Upper lobe of left lung (tissue), 6 donors: ENCODE data around the gene DCPS. TPM values are rescaled to one million over a fixed set of nuclear protein-coding genes. Genes with fewer than 3 reads are reported as not detected.
A peak's percentile ranks its signal among the peaks of the same experiment; 100 is the strongest.

Experiments used
- ATAC-seq, 2 donors: fragments of 200-7000 bp; cut with Tn5 transposase; one replicate each; pipeline ENCODE4 v1.9.1; 2022; ENCODE audit warnings: mild to moderate bottlenecking in 2 of 2, moderate library complexity in 2 of 2; ENCODE audit not compliant: low FRiP score in 2 of 2
- DNase-seq, 2 donors: peaks; one replicate each; pipeline ENCODE4 v3.0.0-alpha.2; 2019 to 2020
- H3K27ac ChIP-seq, 4 donors: fragments of 200-600 bp; sonication (generic); one replicate each; pipeline ENCODE4 v1.5.1; 2016 to 2019
- H3K27me3 ChIP-seq, 4 donors: fragments of 200-600 bp; sonication (generic); one replicate each; pipeline ENCODE4 v1.5.1; 2017 to 2019
- H3K36me3 ChIP-seq, 4 donors: fragments of 200-600 bp; sonication (generic); one replicate each; pipeline ENCODE4 v1.5.1; 2016 to 2019
- H3K4me1 ChIP-seq, 4 donors: fragments of 200-600 bp; sonication (generic); one replicate each; pipeline ENCODE4 v1.5.1; 2018 to 2019
- H3K4me3 ChIP-seq, 4 donors: fragments of 200-600 bp; sonication (generic); one replicate each; pipeline ENCODE4 v1.5.1; 2017 to 2019; ENCODE audit warnings: mild to moderate bottlenecking in 2 of 4, moderate library complexity in 1 of 4
- H3K9me3 ChIP-seq, 4 donors: fragments of 200-600 bp; sonication (generic); one replicate each; pipeline ENCODE4 v1.5.1; 2018 to 2019
- EP300 ChIP-seq, 4 donors: sonication (generic); formaldehyde crosslinking; IDR thresholded peaks; one replicate each; pipeline ENCODE4 v1.5.1; 2017; ENCODE audit warnings: antibody characterized with exemption in 4 of 4, control low read depth in 2 of 4
- POLR2A ChIP-seq, 4 donors: fragments of 450-650 bp; IDR thresholded peaks; one replicate each; pipeline ENCODE4 v1.5.1; 2016 to 2017; ENCODE audit warnings: antibody characterized with exemption in 4 of 4, mild to moderate bottlenecking in 2 of 4
- POLR2AphosphoS5 ChIP-seq, 2 donors: sonication (generic); formaldehyde crosslinking; IDR thresholded peaks; one replicate each; pipeline ENCODE4 v1.5.1; 2017; ENCODE audit warnings: antibody characterized with exemption in 2 of 2
- WGBS, 2 donors: methylation state at CpG; one replicate each; pipeline ENCODE4 v1.1.5; 2017 to 2018; 5-methylcytosine and 5-hydroxymethylcytosine counted together
- total RNA-seq, 6 donors: library from RNA; depleted of rRNA in 4 of 6; stranded (reverse); fragments of >200 nt in 4 of 6; gene quantifications; one replicate each; pipeline versions ENCODE4 v1.1.0 to v1.2.1, GENCODE V29; 2016 to 2021
- TF ChIP-seq, protein P1 (sequence below), 6 experiments: fragments of 450-650 bp in 4 of 6; fragments of 200-600 bp in 2 of 6; sonication (generic) in 2 of 6; IDR thresholded peaks; one replicate each; pipeline ENCODE4 v1.5.1; 2016 to 2019; ENCODE audit warnings: antibody characterized with exemption in 6 of 6
- donor health status: DM: no; HTN: no; CAD: no; lungs with moderate emphysema.
- donor health status: DM: no; HTN: yes; CAD: no; lungs with severe emphysema.

The DCPS gene
- total RNA-seq, 6 donors from 2014 or later, result 6.3 to 21.4 (median 14.1) TPM

DNA sequence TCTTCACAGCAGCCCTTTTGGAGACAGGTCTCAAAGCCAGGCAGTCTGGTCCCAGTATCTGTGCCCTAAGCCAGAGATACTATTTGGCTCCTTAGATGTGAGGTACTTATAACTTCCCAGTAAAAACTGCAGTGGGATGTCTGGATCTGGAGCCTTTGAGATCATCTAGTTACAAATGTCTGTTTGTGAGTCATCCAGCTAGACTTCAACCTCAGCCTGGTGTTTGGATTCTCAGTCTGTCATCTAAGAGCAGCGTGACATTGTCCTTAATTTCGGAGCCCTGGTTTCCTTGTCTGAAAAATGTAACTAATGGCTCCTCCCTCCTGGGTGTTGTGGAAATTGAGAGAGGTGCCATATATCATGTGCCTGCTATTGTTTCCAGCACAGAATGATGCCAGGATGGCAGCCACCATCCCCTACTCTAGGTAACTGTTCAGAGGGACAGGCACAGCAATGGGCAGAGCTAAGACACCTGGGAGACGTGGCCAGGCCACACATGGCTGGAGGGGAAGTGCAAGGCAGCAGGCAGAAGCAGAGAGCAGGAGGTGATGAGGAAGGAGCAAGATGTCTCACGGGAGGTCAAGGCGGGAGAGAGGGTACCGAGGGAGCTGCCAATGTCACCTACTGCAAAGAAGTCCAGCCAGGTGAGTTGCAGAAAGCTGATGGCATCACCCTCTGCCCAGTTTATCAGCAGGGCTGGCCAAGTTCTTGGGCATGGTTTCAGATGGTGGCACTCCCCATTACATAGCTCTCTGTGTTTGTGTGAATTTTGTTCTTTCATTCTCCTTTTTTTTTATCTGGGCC is 31.0 kb downstream of the DCPS start:
- Histone ChIP-seq H3K27me3 (no peaks in the 10 kb centered on the region), H3K4me3 (no peak overlapping the region), H3K27ac (no peak overlapping the region), H3K36me3 (peaks cover 0 to 23% (median 7%) of the 10 kb centered on the region in 4 donors), H3K4me1 (peaks cover 3 to 29% (median 19%) of the 10 kb centered on the region in 4 donors), H3K9me3 (no peaks in the 10 kb centered on the region)
- peak in 1 of 2 donors; percentile 70 for ATAC-seq
- TF ChIP-seq POLR2AphosphoS5 (IDR thresholded peaks at IDR 0.05) (no peak), EP300 (IDR thresholded peaks at IDR 0.05) (no peak), POLR2A (IDR thresholded peaks at IDR 0.05) (no peak)
- TF ChIP-seq, protein P1, sequence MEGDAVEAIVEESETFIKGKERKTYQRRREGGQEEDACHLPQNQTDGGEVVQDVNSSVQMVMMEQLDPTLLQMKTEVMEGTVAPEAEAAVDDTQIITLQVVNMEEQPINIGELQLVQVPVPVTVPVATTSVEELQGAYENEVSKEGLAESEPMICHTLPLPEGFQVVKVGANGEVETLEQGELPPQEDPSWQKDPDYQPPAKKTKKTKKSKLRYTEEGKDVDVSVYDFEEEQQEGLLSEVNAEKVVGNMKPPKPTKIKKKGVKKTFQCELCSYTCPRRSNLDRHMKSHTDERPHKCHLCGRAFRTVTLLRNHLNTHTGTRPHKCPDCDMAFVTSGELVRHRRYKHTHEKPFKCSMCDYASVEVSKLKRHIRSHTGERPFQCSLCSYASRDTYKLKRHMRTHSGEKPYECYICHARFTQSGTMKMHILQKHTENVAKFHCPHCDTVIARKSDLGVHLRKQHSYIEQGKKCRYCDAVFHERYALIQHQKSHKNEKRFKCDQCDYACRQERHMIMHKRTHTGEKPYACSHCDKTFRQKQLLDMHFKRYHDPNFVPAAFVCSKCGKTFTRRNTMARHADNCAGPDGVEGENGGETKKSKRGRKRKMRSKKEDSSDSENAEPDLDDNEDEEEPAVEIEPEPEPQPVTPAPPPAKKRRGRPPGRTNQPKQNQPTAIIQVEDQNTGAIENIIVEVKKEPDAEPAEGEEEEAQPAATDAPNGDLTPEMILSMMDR (IDR thresholded peaks at IDR 0.05), result no peak
- no peak for DNase-seq
- 88 to 92% methylated on average over 6 of the region's 6 CpGs for WGBS, 2 donors

DNA sequence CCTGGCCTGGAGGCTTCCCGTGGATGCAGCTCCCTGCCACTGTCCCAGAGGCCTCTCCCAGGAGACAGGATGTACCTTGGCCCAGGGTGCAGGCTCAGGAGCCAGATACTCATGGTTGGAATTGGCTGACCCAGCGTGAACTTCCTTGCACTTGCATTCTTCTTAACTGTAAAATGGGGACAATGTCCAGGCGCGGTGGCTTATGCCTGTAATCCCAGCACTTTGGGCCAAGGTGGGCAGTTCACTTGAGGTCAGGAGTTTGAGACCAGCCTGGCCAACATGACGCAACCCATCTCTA is 31.6 kb downstream of the DCPS start:
- H3K4me1 ChIP-seq, result peaks cover 3 to 32% (median 22%) of the 10 kb centered on the region in 4 donors
- ATAC-seq (no peak), DNase-seq (no peak)
- TF ChIP-seq POLR2A (IDR thresholded peaks at IDR 0.05) (no peak), POLR2AphosphoS5 (IDR thresholded peaks at IDR 0.05) (no peak), EP300 (IDR thresholded peaks at IDR 0.05) (no peak)
- TF ChIP-seq, protein P1 (IDR thresholded peaks at IDR 0.05), result no peak
- H3K27me3 ChIP-seq, result no peaks in the 10 kb centered on the region
- no peak overlapping the region for H3K4me3 ChIP-seq
- peaks cover 0 to 23% (median 7%) of the 10 kb centered on the region in 4 donors for H3K36me3 ChIP-seq
- H3K9me3 ChIP-seq, result no peaks in the 10 kb centered on the region
- 85 to 91% methylated on average over 5 of the region's 5 CpGs for WGBS, 2 donors
- H3K27ac ChIP-seq, result no peak overlapping the region

DNA sequence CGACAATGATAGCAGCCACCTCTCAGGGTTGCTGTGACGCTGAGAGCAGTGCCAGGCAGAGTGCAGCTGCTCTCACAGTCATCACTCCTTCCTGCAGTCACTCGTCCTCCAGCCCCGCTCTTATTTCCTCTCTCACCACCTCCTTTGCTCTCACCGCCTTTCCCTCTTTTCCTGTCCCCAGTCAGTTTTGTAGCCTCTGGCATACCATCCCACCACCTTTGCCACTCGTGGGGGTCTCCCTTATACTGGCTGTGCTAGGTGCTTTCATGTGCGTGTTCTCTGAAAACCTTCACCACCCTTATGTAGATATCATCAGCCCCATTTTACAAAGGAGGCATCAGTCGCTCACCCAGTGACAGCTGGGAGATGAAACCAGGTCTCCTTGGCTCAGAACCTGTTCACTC is 32.3 kb downstream of the DCPS start:
- H3K36me3 ChIP-seq, result peaks cover 0 to 28% (median 6%) of the 10 kb centered on the region in 4 donors
- no peak overlapping the region for H3K27ac ChIP-seq
- H3K9me3 ChIP-seq, result no peaks in the 10 kb centered on the region
- H3K4me3 ChIP-seq, result no peak overlapping the region
- H3K4me1 ChIP-seq, result peaks cover 3 to 39% (median 23%) of the 10 kb centered on the region in 4 donors
- no peak for DNase-seq
- no peak for TF ChIP-seq POLR2A (IDR thresholded peaks at IDR 0.05)
- TF ChIP-seq POLR2AphosphoS5 (IDR thresholded peaks at IDR 0.05), result no peak
- TF ChIP-seq EP300 (IDR thresholded peaks at IDR 0.05), result no peak
- TF ChIP-seq, protein P1 (IDR thresholded peaks at IDR 0.05), result no peak
- 50 to 60% methylated on average over 8 of the region's 8 CpGs for WGBS, 2 donors
- H3K27me3 ChIP-seq, result no peaks in the 10 kb centered on the region
- ATAC-seq, result no peak

DNA sequence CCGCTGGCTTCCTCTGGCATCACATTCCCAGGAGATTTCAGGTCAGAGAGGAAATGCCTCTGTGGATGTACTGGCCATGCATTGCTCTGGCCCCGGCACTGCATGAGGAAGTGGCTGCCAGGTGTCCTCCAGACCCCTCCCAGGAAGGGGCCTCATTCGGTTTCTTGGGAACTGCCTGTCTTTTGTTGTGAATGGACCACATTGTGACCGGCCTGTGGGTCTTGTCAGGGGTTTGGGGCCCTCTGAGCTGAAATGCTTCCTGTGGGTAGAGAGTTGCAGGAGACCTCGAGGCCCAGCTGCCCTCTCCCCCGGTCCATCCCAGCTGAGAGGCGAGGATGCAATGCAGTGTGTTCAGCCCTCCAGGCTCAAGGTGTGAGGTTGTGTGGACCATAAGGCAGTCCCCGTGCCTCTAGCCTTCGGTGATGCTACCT is 32.8 kb downstream of the DCPS start:
- H3K4me1 ChIP-seq, result peaks cover 3 to 44% (median 23%) of the 10 kb centered on the region in 4 donors
- 52 to 54% methylated on average over 4 to 9 of the region's 9 CpGs for WGBS, 2 donors
- DNase-seq, result no peak

More for the DNA sequence above, 32.8 kb downstream of the DCPS start:
- H3K4me3 ChIP-seq, result no peak overlapping the region
- no peak for ATAC-seq
- no peaks in the 10 kb centered on the region for H3K27me3 ChIP-seq
- H3K9me3 ChIP-seq, result no peaks in the 10 kb centered on the region
- H3K27ac ChIP-seq, result peak overlapping the region in 1 of 4 donors; percentile 13
- H3K36me3 ChIP-seq, result peaks cover 0 to 28% (median 4%) of the 10 kb centered on the region in 4 donors
- TF ChIP-seq POLR2AphosphoS5 (IDR thresholded peaks at IDR 0.05), result no peak
- TF ChIP-seq, protein P1 (IDR thresholded peaks at IDR 0.05), result no peak
- TF ChIP-seq POLR2A (IDR thresholded peaks at IDR 0.05), result no peak
- TF ChIP-seq EP300 (IDR thresholded peaks at IDR 0.05), result no peak
